SH-SY5Y (cell line): ENCODE results near the gene SLC6A20.
A peak's percentile ranks its signal among the peaks of the same experiment; 100 is the strongest.

Source experiments
- GATA2 ChIP-seq: IDR thresholded peaks from 2 replicates; pipeline ENCODE4 v1.6.1; 2011; ENCODE audit warnings: mild to moderate bottlenecking, low read depth, low read length
- GATA3 ChIP-seq: IDR thresholded peaks from 2 replicates; pipeline ENCODE4 v1.6.1; 2011; ENCODE audit warnings: low read depth, mild to moderate bottlenecking, low read length, moderate library complexity

SLC6A20 gene

GRCh38 chr3:45741742-45742460 is 54.4 kb downstream of the SLC6A20 start:
- TF ChIP-seq GATA3: no peak
- TF ChIP-seq GATA2: no peak

- no peak for TF ChIP-seq GATA2
- TF ChIP-seq GATA3: no peak
These were observed 55.1 kb downstream of the SLC6A20 start for GRCh38 chr3:45741247-45741646.

GRCh38 chr3:45739991-45740390 is 56.3 kb downstream of the SLC6A20 start:
- TF ChIP-seq GATA2 (no peak), GATA3 (no peak)

GRCh38 chr3:45737234-45737633 is 59.1 kb downstream of the SLC6A20 start:
- TF ChIP-seq GATA3 (no peak), GATA2 (no peak)

- no peak for TF ChIP-seq GATA3
- no peak for TF ChIP-seq GATA2
These were observed 59.6 kb downstream of the SLC6A20 start for GRCh38 chr3:45736707-45737106.

- no peak for TF ChIP-seq GATA3
- no peak for TF ChIP-seq GATA2
These were observed 65.8 kb downstream of the SLC6A20 start for GRCh38 chr3:45730409-45731154.

- TF ChIP-seq GATA2: no peak
These were observed 66.7 kb downstream of the SLC6A20 start for GRCh38 chr3:45729614-45730013.

- TF ChIP-seq GATA2 (no peak), GATA3 (no peak)
These were observed 71.4 kb downstream of the SLC6A20 start for GRCh38 chr3:45724911-45725310.

GRCh38 chr3:45719655-45720487 is 76.5 kb downstream of the SLC6A20 start:
- TF ChIP-seq GATA3 (no peak), GATA2 (no peak)

GRCh38 chr3:45716790-45717336 is 79.5 kb downstream of the SLC6A20 start:
- TF ChIP-seq GATA2: no peak
- TF ChIP-seq GATA3: no peak

- no peak for TF ChIP-seq GATA3
- no peak for TF ChIP-seq GATA2
These were observed 80.4 kb downstream of the SLC6A20 start for GRCh38 chr3:45715945-45716344.

GRCh38 chr3:45712434-45713110 is 83.8 kb downstream of the SLC6A20 start:
- TF ChIP-seq GATA2 (peak; percentile 77), GATA3 (peak; percentile 72; the same call in 1 of the 2 replicates)

GRCh38 chr3:45711931-45712330 is 84.4 kb downstream of the SLC6A20 start:
- TF ChIP-seq GATA2 (no peak), GATA3 (no peak)
